ENCODE measurements around the gene RFT1. TPM values are rescaled to one million over a fixed set of nuclear protein-coding genes. Genes with fewer than 3 reads are reported as not detected.

RFT1 gene
- total RNA-seq, 4 donors from 2014 or later: 8.3 to 19.7 (median 10.2) TPM

GRCh38 chr3:53046171-53047170 lies 83.8 kb downstream of the RFT1 start:
- peak in 1 of 2 donors; percentile 82 for DNase-seq (ENCODE audit: low spot score in 2 of 2)
- H3K9me3 ChIP-seq: no peaks in the 10 kb centered on the region
- peak overlapping the region; percentile 98 for H3K4me3 ChIP-seq
- H3K27ac ChIP-seq: peak overlapping the region; percentile 96
- 4% methylated on average over 30 of the region's 113 CpGs for WGBS
- peak; percentile 14 to 47 for TF ChIP-seq CTCF (IDR thresholded peaks at IDR 0.05)
- no peak for TF ChIP-seq POLR2AphosphoS5 (IDR thresholded peaks at IDR 0.05)
- H3K4me1 ChIP-seq: peaks cover 22% of the 10 kb centered on the region
- H3K27me3 ChIP-seq: no peaks in the 10 kb centered on the region
- H3K36me3 ChIP-seq: no peaks in the 10 kb centered on the region

GRCh38 chr3:53045518-53046170 lies 84.6 kb downstream of the RFT1 start, which contains the start of gene SFMBT1:
Gene SFMBT1, minus strand, starts transcription at chr3:53046073. Its CDS starts 76,945 bp downstream, at chr3:52969128.
- Histone ChIP-seq H3K36me3 (no peaks in the 10 kb centered on the region), H3K27ac (peak within 1 kb of the TSS; percentile 96), H3K4me1 (peaks cover 22% of the 10 kb centered on the region), H3K27me3 (no peaks in the 10 kb centered on the region), H3K9me3 (no peaks in the 10 kb centered on the region), H3K4me3 (peak within 1 kb of the TSS; percentile 98)
- DNase-seq (ENCODE audit: low spot score in 2 of 2): peak in 1 of 2 donors; percentile 73
- under 1% methylated on average over 49 of the region's 117 CpGs for WGBS
- no peak for TF ChIP-seq POLR2A (IDR thresholded peaks at IDR 0.05)
- no peak for TF ChIP-seq CTCF (IDR thresholded peaks at IDR 0.05)
- TF ChIP-seq EP300 (IDR thresholded peaks at IDR 0.05): no peak
- TF ChIP-seq POLR2AphosphoS5 (IDR thresholded peaks at IDR 0.05): no peak

GRCh38 chr3:53044711-53045517 lies 85.3 kb downstream of the RFT1 start:
- under 1% methylated on average over 34 of the region's 101 CpGs for WGBS

GRCh38 chr3:53044371-53044710 lies 85.9 kb downstream of the RFT1 start:
- Histone ChIP-seq H3K27ac (peak overlapping the region; percentile 86), H3K36me3 (no peaks in the 10 kb centered on the region), H3K4me1 (peaks cover 22% of the 10 kb centered on the region), H3K9me3 (no peaks in the 10 kb centered on the region), H3K4me3 (peak overlapping the region; percentile 98), H3K27me3 (no peaks in the 10 kb centered on the region)
- DNase-seq (ENCODE audit: low spot score in 2 of 2): no peak
- 48% methylated on average over 11 of the region's 11 CpGs for WGBS
- TF ChIP-seq CTCF (IDR thresholded peaks at IDR 0.05) (no peak), POLR2A (IDR thresholded peaks at IDR 0.05) (no peak), POLR2AphosphoS5 (IDR thresholded peaks at IDR 0.05) (no peak), EP300 (IDR thresholded peaks at IDR 0.05) (no peak)

More at GRCh38 chr3:53044711-53045517, 85.3 kb downstream of the RFT1 start:
- peak in 1 of 2 donors; percentile 67 for DNase-seq (ENCODE audit: low spot score in 2 of 2)
- Histone ChIP-seq H3K4me1 (peaks cover 22% of the 10 kb centered on the region), H3K9me3 (no peaks in the 10 kb centered on the region), H3K27ac (peak overlapping the region; percentile 86), H3K4me3 (peak overlapping the region; percentile 98), H3K36me3 (no peaks in the 10 kb centered on the region), H3K27me3 (no peaks in the 10 kb centered on the region)
- TF ChIP-seq EP300 (IDR thresholded peaks at IDR 0.05) (no peak), POLR2A (IDR thresholded peaks at IDR 0.05) (peak in 1 of 2 donors; percentile 46)

- H3K9me3 ChIP-seq: no peaks in the 10 kb centered on the region
- no peak overlapping the region for H3K27ac ChIP-seq
- peaks cover 22% of the 10 kb centered on the region for H3K4me1 ChIP-seq
- DNase-seq (ENCODE audit: low spot score in 2 of 2): no peak
- WGBS: 95% methylated on average over 2 of the region's 2 CpGs
- H3K36me3 ChIP-seq: no peaks in the 10 kb centered on the region
- peak overlapping the region; percentile 98 for H3K4me3 ChIP-seq
- no peak for TF ChIP-seq POLR2A (IDR thresholded peaks at IDR 0.05)
- TF ChIP-seq EP300 (IDR thresholded peaks at IDR 0.05): no peak
- TF ChIP-seq CTCF (IDR thresholded peaks at IDR 0.05): no peak
- no peak for TF ChIP-seq POLR2AphosphoS5 (IDR thresholded peaks at IDR 0.05)
- H3K27me3 ChIP-seq: no peaks in the 10 kb centered on the region
These were observed 86.5 kb downstream of the RFT1 start for GRCh38 chr3:53043738-53044137.
